CD4-positive, CD25-positive, alpha-beta regulatory T cell (primary cell): ENCODE results near the gene PC. TPM values are rescaled to one million over a fixed set of nuclear protein-coding genes. Genes with fewer than 3 reads are reported as not detected.

Experiments
- ATAC-seq, 2 donors: fragments of 150-1000 bp; cut with Tn5 transposase; one replicate each; pipeline ENCODE4 v1.10.0; 2021; ENCODE audit warnings: low read depth in 2 of 2, moderate number of reproducible peaks in 2 of 2, moderate library complexity in 1 of 2
- DNase-seq, 3 donors: peaks; one replicate each; pipeline versions ENCODE4 v3.0.0 to v3.0.0-alpha.2; 2012 to 2022; ENCODE audit warnings: mixed read lengths in 1 of 3
- H3K27ac ChIP-seq: one replicate; pipeline ENCODE4 v1.7.0; 2013; ENCODE audit warnings: mild to moderate bottlenecking, low read length; ENCODE audit not compliant: insufficient read depth, poor library complexity, severe bottlenecking
- H3K27me3 ChIP-seq: one replicate; pipeline ENCODE4 v1.7.0; 2013; ENCODE audit warnings: low read length; ENCODE audit not compliant: control insufficient read depth, insufficient read depth
- H3K36me3 ChIP-seq: one replicate; pipeline ENCODE4 v1.7.0; 2013; ENCODE audit warnings: mild to moderate bottlenecking, low read length, moderate library complexity; ENCODE audit not compliant: control insufficient read depth, insufficient read depth
- H3K4me1 ChIP-seq: 2 replicates; pipeline ENCODE4 v1.7.0; 2013; ENCODE audit warnings: mild to moderate bottlenecking, low read length; ENCODE audit not compliant: insufficient read depth, control insufficient read depth, poor library complexity, severe bottlenecking
- H3K4me3 ChIP-seq: one replicate; pipeline ENCODE4 v1.7.0; 2013; ENCODE audit warnings: low read depth, mild to moderate bottlenecking, low read length, moderate library complexity
- H3K9me3 ChIP-seq, 2 experiments: 1 replicate in 1 of 2; 2 replicates in 1 of 2; pipeline ENCODE4 v1.7.0; 2013; ENCODE audit warnings: low read length in 2 of 2, mild to moderate bottlenecking in 1 of 2, moderate library complexity in 1 of 2; ENCODE audit not compliant: control insufficient read depth in 2 of 2
- H3K27ac Mint-ChIP-seq, 3 donors: one replicate each; pipeline ENCODE4 v1.8.0; 2020 to 2022; ENCODE audit warnings: mild to moderate bottlenecking in 3 of 3, mixed read lengths in 3 of 3, moderate library complexity in 2 of 3
- H3K27me3 Mint-ChIP-seq: one replicate; pipeline ENCODE4 v1.8.0; 2022; ENCODE audit warnings: mild to moderate bottlenecking, mixed read lengths
- H3K36me3 Mint-ChIP-seq: one replicate; pipeline ENCODE4 v1.8.0; 2020; ENCODE audit warnings: mixed read lengths
- H3K4me1 Mint-ChIP-seq, 4 donors: one replicate each; pipeline ENCODE4 v1.8.0; 2020 to 2022; ENCODE audit warnings: mixed read lengths in 4 of 4, mild to moderate bottlenecking in 1 of 4
- H3K4me3 Mint-ChIP-seq, 4 donors: one replicate each; pipeline ENCODE4 v1.8.0; 2020 to 2022; ENCODE audit warnings: mild to moderate bottlenecking in 4 of 4, mixed read lengths in 4 of 4, moderate library complexity in 3 of 4
- H3K9me3 Mint-ChIP-seq, 7 donors: one replicate each; pipeline ENCODE4 v1.8.0; 2020 to 2022; ENCODE audit warnings: mixed read lengths in 7 of 7, mild to moderate bottlenecking in 3 of 7, moderate library complexity in 2 of 7
- polyA plus RNA-seq, 4 donors: library from polyadenylated mRNA; unstranded; fragments of 300-500 nt; fragmentation: Illumina TruSeq; gene quantifications; one replicate each; pipeline ENCODE4 v1.2.3, GENCODE V29; 2021
- total RNA-seq: library from RNA; stranded (reverse); gene quantifications from one replicate; pipeline ENCODE4 v1.2.3, GENCODE V29; 2022

Gene PC
- total and polyA plus RNA-seq, 5 donors from 2014 or later = 2.0 to 7.4 (median 4.6) TPM

- Histone ChIP-seq H3K4me1 (no peaks in the 10 kb centered on the region), H3K9me3 (no peaks in the 10 kb centered on the region), H3K36me3 (no peaks in the 10 kb centered on the region), H3K27me3 (no peaks in the 10 kb centered on the region), H3K27ac (no peak overlapping the region), H3K4me3 (no peak overlapping the region)
- no peak for DNase-seq
- Mint-ChIP-seq H3K4me3 (no peak overlapping the region), H3K9me3 (no peaks in the 10 kb centered on the region), H3K27ac (peak overlapping the region in 1 of 3 donors; percentile 58), H3K27me3 (peaks cover 9% of the 10 kb centered on the region), H3K36me3 (peaks cover 4% of the 10 kb centered on the region), H3K4me1 (peaks cover 0 to 5% (median 0%) of the 10 kb centered on the region in 4 donors)
- ATAC-seq = no peak
Measured at GRCh38 chr11:66938582-66939135, 19.5 kb downstream of the PC start.

- DNase-seq (no peak), ATAC-seq (no peak)
- Mint-ChIP-seq H3K27ac (no peak overlapping the region), H3K27me3 (peaks cover 9% of the 10 kb centered on the region), H3K4me3 (no peak overlapping the region), H3K9me3 (peaks cover 0 to 2% (median 0%) of the 10 kb centered on the region in 7 donors), H3K4me1 (peaks cover 0 to 5% (median 0%) of the 10 kb centered on the region in 4 donors), H3K36me3 (peaks cover 1% of the 10 kb centered on the region)
- Histone ChIP-seq H3K9me3 (no peaks in the 10 kb centered on the region), H3K27ac (no peak overlapping the region), H3K4me3 (no peak overlapping the region), H3K27me3 (no peaks in the 10 kb centered on the region), H3K36me3 (no peaks in the 10 kb centered on the region), H3K4me1 (no peaks in the 10 kb centered on the region)
Measured at GRCh38 chr11:66937193-66937733, 20.9 kb downstream of the PC start.

- H3K27me3 ChIP-seq = no peaks in the 10 kb centered on the region
- ATAC-seq = no peak
- Mint-ChIP-seq H3K27ac (no peak overlapping the region), H3K36me3 (no peaks in the 10 kb centered on the region), H3K9me3 (peaks cover 0 to 2% (median 0%) of the 10 kb centered on the region in 7 donors), H3K27me3 (peaks cover 9% of the 10 kb centered on the region), H3K4me1 (peaks cover 0 to 5% (median 0%) of the 10 kb centered on the region in 4 donors), H3K4me3 (no peak overlapping the region)
- no peaks in the 10 kb centered on the region for H3K4me1 ChIP-seq
- H3K27ac ChIP-seq = no peak overlapping the region
- no peak overlapping the region for H3K4me3 ChIP-seq
- no peak for DNase-seq
- H3K9me3 ChIP-seq = no peaks in the 10 kb centered on the region
- no peaks in the 10 kb centered on the region for H3K36me3 ChIP-seq
Measured at GRCh38 chr11:66936311-66936711, 21.9 kb downstream of the PC start.

GRCh38 chr11:66934950-66935779 lies 23.0 kb downstream of the PC start:
- ATAC-seq = no peak
- H3K9me3 ChIP-seq = no peaks in the 10 kb centered on the region
- no peak for DNase-seq
- H3K27ac Mint-ChIP-seq = no peak overlapping the region
- H3K27ac ChIP-seq = no peak overlapping the region
- H3K4me1 Mint-ChIP-seq = peaks cover 0 to 5% (median 0%) of the 10 kb centered on the region in 4 donors
- peaks cover 0 to 2% (median 0%) of the 10 kb centered on the region in 7 donors for H3K9me3 Mint-ChIP-seq
- peaks cover 13% of the 10 kb centered on the region for H3K27me3 Mint-ChIP-seq
- H3K36me3 Mint-ChIP-seq = no peaks in the 10 kb centered on the region
- no peaks in the 10 kb centered on the region for H3K27me3 ChIP-seq
- H3K4me3 Mint-ChIP-seq = no peak overlapping the region
- H3K36me3 ChIP-seq = no peaks in the 10 kb centered on the region
- H3K4me1 ChIP-seq = no peaks in the 10 kb centered on the region
- H3K4me3 ChIP-seq = no peak overlapping the region

- H3K27me3 Mint-ChIP-seq = peaks cover 13% of the 10 kb centered on the region
- peaks cover 0 to 2% (median 0%) of the 10 kb centered on the region in 7 donors for H3K9me3 Mint-ChIP-seq
- no peaks in the 10 kb centered on the region for H3K36me3 Mint-ChIP-seq
- peaks cover 0 to 2% (median 0%) of the 10 kb centered on the region in 4 donors for H3K4me1 Mint-ChIP-seq
- DNase-seq (no peak), ATAC-seq (no peak)
- H3K27ac Mint-ChIP-seq = peak overlapping the region in 1 of 3 donors; percentile 87
- Histone ChIP-seq H3K27me3 (no peaks in the 10 kb centered on the region), H3K27ac (no peak overlapping the region), H3K4me1 (no peaks in the 10 kb centered on the region), H3K36me3 (no peaks in the 10 kb centered on the region), H3K9me3 (no peaks in the 10 kb centered on the region), H3K4me3 (no peak overlapping the region)
- no peak overlapping the region for H3K4me3 Mint-ChIP-seq
Measured at GRCh38 chr11:66933531-66933930, 24.7 kb downstream of the PC start.

- H3K9me3 ChIP-seq = no peaks in the 10 kb centered on the region
- Mint-ChIP-seq H3K36me3 (no peaks in the 10 kb centered on the region), H3K4me1 (peaks cover 0 to 2% (median 0%) of the 10 kb centered on the region in 4 donors), H3K27ac (no peak overlapping the region), H3K9me3 (peaks cover 0 to 2% (median 0%) of the 10 kb centered on the region in 7 donors), H3K4me3 (no peak overlapping the region), H3K27me3 (peaks cover 13% of the 10 kb centered on the region)
- H3K4me1 ChIP-seq = no peaks in the 10 kb centered on the region
- no peak for DNase-seq
- H3K36me3 ChIP-seq = no peaks in the 10 kb centered on the region
- no peaks in the 10 kb centered on the region for H3K27me3 ChIP-seq
- no peak overlapping the region for H3K27ac ChIP-seq
- H3K4me3 ChIP-seq = no peak overlapping the region
- no peak for ATAC-seq
Measured at GRCh38 chr11:66932543-66932942, 25.6 kb downstream of the PC start.

- H3K36me3 Mint-ChIP-seq = peaks cover 2% of the 10 kb centered on the region
- Histone ChIP-seq H3K36me3 (no peaks in the 10 kb centered on the region), H3K4me3 (no peak overlapping the region), H3K27ac (no peak overlapping the region), H3K27me3 (no peaks in the 10 kb centered on the region), H3K9me3 (no peaks in the 10 kb centered on the region), H3K4me1 (no peaks in the 10 kb centered on the region)
- peaks cover 0 to 3% (median 0%) of the 10 kb centered on the region in 7 donors for H3K9me3 Mint-ChIP-seq
- peaks cover 5% of the 10 kb centered on the region for H3K27me3 Mint-ChIP-seq
- no peak overlapping the region for H3K4me3 Mint-ChIP-seq
- ATAC-seq (no peak), DNase-seq (no peak)
- no peak overlapping the region for H3K27ac Mint-ChIP-seq
- peaks cover 0 to 2% (median 0%) of the 10 kb centered on the region in 4 donors for H3K4me1 Mint-ChIP-seq
Measured at GRCh38 chr11:66929753-66930152, 28.4 kb downstream of the PC start.
